WTC11 (cell line): ENCODE results near the gene PRR20G. TPM values are rescaled to one million over a fixed set of nuclear protein-coding genes. Genes with fewer than 3 reads are reported as not detected.
A peak's percentile ranks its signal among the peaks of the same experiment; 100 is the strongest.

Source experiments
- ATAC-seq: fragments of 200-7000 bp; cut with Tn5 transposase; 2 replicates; pipeline ENCODE4 v1.10.0; 2021; ENCODE audit warnings: mild to moderate bottlenecking, moderate library complexity
- CTCF ChIA-PET: fragments of 300-600 bp; sonication (Branson Sonifier 250); formaldehyde crosslinking; loops from one replicate; lab custom pipeline; 2021; ENCODE audit warnings: antibody characterized with exemption; lab: Charles Lee
- POLR2A ChIA-PET: fragments of 350-600 bp; sonication (Branson Sonifier 250); formaldehyde crosslinking; loops from one replicate; lab custom pipeline; 2021; ENCODE audit warnings: antibody characterized with exemption; lab: Charles Lee
- DNase-seq: peaks from one replicate; pipeline ENCODE4 v3.0.0; 2021; ENCODE audit warnings: low spot score
- H3K27ac Mint-ChIP-seq: 2 replicates; pipeline ENCODE4 v1.8.0; 2021; ENCODE audit warnings: mixed read lengths
- H3K27me3 Mint-ChIP-seq: 2 replicates; pipeline ENCODE4 v1.8.0; 2021; ENCODE audit warnings: low read depth, mild to moderate bottlenecking, moderate library complexity, mixed read lengths
- H3K36me3 Mint-ChIP-seq: 2 replicates; pipeline ENCODE4 v1.8.0; 2021; ENCODE audit warnings: mixed read lengths
- H3K4me1 Mint-ChIP-seq: 2 replicates; pipeline ENCODE4 v1.8.0; 2022; ENCODE audit warnings: mixed read lengths
- H3K4me3 Mint-ChIP-seq: 2 replicates; pipeline ENCODE4 v1.8.0; 2021; ENCODE audit warnings: mild to moderate bottlenecking, moderate library complexity, mixed read lengths
- H3K9me3 Mint-ChIP-seq: 2 replicates; pipeline ENCODE4 v1.8.0; 2021; ENCODE audit warnings: mixed read lengths
- ARID4B ChIP-seq: sonication (generic); formaldehyde crosslinking; IDR thresholded peaks from 2 replicates; pipeline ENCODE4 v1.8.0; 2023; ENCODE audit warnings: missing genetic modification reagents, mild to moderate bottlenecking, borderline replicate concordance
- ESRRA ChIP-seq: sonication (generic); formaldehyde crosslinking; IDR thresholded peaks from 2 replicates; pipeline ENCODE4 v1.8.1; 2022; ENCODE audit warnings: mild to moderate bottlenecking, missing genetic modification reagents, borderline replicate concordance
- GTF2I ChIP-seq: fragments of 250-450 bp; sonication (Bioruptor Pico); conservative IDR thresholded peaks from 2 replicates; pipeline ENCODE4 v1.4.0; 2021; ENCODE audit warnings: mild to moderate bottlenecking
- JUN ChIP-seq: sonication (generic); formaldehyde crosslinking; IDR thresholded peaks from 2 replicates; pipeline ENCODE4 v1.8.0; 2023; ENCODE audit warnings: mild to moderate bottlenecking, missing genetic modification reagents
- MXD4 ChIP-seq: fragments of 250-450 bp; sonication (Bioruptor Pico); IDR thresholded peaks from 2 replicates; pipeline ENCODE4 v1.8.0; 2021; ENCODE audit warnings: mild to moderate bottlenecking, moderate library complexity, borderline replicate concordance
- PRRX2 ChIP-seq: fragments of 250-450 bp; sonication (Bioruptor Pico); IDR thresholded peaks from 2 replicates; pipeline ENCODE4 v1.8.0; 2021; ENCODE audit warnings: mild to moderate bottlenecking
- RORB ChIP-seq: fragments of 250-450 bp; sonication (Bioruptor Pico); IDR thresholded peaks from 2 replicates; pipeline ENCODE4 v1.9.0; 2021; ENCODE audit warnings: mild to moderate bottlenecking
- SMAD3 ChIP-seq: sonication (generic); formaldehyde crosslinking; IDR thresholded peaks from 2 replicates; pipeline ENCODE4 v1.8.0; 2022; ENCODE audit warnings: missing genetic modification reagents, mild to moderate bottlenecking, borderline replicate concordance
- TEAD1 ChIP-seq: sonication (generic); formaldehyde crosslinking; IDR thresholded peaks from 2 replicates; pipeline ENCODE4 v1.8.0; 2022; ENCODE audit warnings: mild to moderate bottlenecking, missing genetic modification reagents
- ZNF219 ChIP-seq: sonication (generic); formaldehyde crosslinking; IDR thresholded peaks from 2 replicates; pipeline ENCODE4 v1.8.0; 2023; ENCODE audit warnings: missing genetic modification reagents, mild to moderate bottlenecking, borderline replicate concordance
- ZNF423 ChIP-seq: fragments of 250-450 bp; sonication (Bioruptor Pico); IDR thresholded peaks from 2 replicates; pipeline ENCODE4 v2.1.2; 2022; ENCODE audit warnings: mild to moderate bottlenecking, moderate library complexity
- ZNF671 ChIP-seq: fragments of 250-450 bp; sonication (Bioruptor Pico); IDR thresholded peaks from 2 replicates; pipeline ENCODE4 v1.8.0; 2021; ENCODE audit warnings: mild to moderate bottlenecking
- total RNA-seq: library from RNA; stranded (reverse); gene quantifications from 3 replicates; pipeline ENCODE4 v1.2.3, GENCODE V29; 2021
- TF ChIP-seq, protein P1 (sequence below): sonication (generic); formaldehyde crosslinking; IDR thresholded peaks from 2 replicates; pipeline ENCODE4 v1.8.1; 2023; ENCODE audit warnings: mild to moderate bottlenecking, moderate library complexity, missing genetic modification reagents
- TF ChIP-seq, protein P2 (sequence below): sonication (generic); formaldehyde crosslinking; IDR thresholded peaks from 2 replicates; pipeline ENCODE4 v1.8.1; 2022; ENCODE audit warnings: mild to moderate bottlenecking, missing genetic modification reagents, moderate library complexity, borderline replicate concordance
- TF ChIP-seq, protein P3 (sequence below): sonication (generic); formaldehyde crosslinking; IDR thresholded peaks from 2 replicates; pipeline ENCODE4 v1.8.1; 2022; ENCODE audit warnings: mild to moderate bottlenecking, moderate library complexity, missing genetic modification reagents
- TF ChIP-seq, protein P4 (sequence below): sonication (generic); formaldehyde crosslinking; IDR thresholded peaks from 2 replicates; pipeline ENCODE4 v1.8.0; 2022; ENCODE audit warnings: mild to moderate bottlenecking, missing genetic modification reagents
- TF ChIP-seq, protein P5 (sequence below): sonication (generic); formaldehyde crosslinking; IDR thresholded peaks from 2 replicates; pipeline ENCODE4 v1.8.0; 2022; ENCODE audit warnings: mild to moderate bottlenecking, missing genetic modification reagents

The PRR20G gene
- total RNA-seq, 1 experiment from 2014 or later, result not detected

- no peaks in the 10 kb centered on the region for H3K36me3 Mint-ChIP-seq
- no peak overlapping the region for H3K27ac Mint-ChIP-seq
- POLR2A ChIA-PET, result no interaction called here
- no peak for ATAC-seq
- TF ChIP-seq RORB (CRISPR knock-in tag) (no peak), ZNF671 (CRISPR knock-in tag) (no peak), SMAD3 (CRISPR knock-in tag) (no peak), MXD4 (CRISPR knock-in tag) (no peak), ZNF423 (CRISPR knock-in tag) (no peak), PRRX2 (no peak), GTF2I (CRISPR knock-in tag) (no peak)
- TF ChIP-seq, protein P1, sequence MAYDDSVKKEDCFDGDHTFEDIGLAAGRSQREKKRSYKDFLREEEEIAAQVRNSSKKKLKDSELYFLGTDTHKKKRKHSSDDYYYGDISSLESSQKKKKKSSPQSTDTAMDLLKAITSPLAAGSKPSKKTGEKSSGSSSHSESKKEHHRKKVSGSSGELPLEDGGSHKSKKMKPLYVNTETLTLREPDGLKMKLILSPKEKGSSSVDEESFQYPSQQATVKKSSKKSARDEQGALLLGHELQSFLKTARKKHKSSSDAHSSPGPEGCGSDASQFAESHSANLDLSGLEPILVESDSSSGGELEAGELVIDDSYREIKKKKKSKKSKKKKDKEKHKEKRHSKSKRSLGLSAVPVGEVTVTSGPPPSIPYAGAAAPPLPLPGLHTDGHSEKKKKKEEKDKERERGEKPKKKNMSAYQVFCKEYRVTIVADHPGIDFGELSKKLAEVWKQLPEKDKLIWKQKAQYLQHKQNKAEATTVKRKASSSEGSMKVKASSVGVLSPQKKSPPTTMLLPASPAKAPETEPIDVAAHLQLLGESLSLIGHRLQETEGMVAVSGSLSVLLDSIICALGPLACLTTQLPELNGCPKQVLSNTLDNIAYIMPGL (CRISPR knock-in tag), result no peak
- TF ChIP-seq, protein P2, sequence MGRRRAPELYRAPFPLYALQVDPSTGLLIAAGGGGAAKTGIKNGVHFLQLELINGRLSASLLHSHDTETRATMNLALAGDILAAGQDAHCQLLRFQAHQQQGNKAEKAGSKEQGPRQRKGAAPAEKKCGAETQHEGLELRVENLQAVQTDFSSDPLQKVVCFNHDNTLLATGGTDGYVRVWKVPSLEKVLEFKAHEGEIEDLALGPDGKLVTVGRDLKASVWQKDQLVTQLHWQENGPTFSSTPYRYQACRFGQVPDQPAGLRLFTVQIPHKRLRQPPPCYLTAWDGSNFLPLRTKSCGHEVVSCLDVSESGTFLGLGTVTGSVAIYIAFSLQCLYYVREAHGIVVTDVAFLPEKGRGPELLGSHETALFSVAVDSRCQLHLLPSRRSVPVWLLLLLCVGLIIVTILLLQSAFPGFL (CRISPR knock-in tag), result no peak
- H3K9me3 Mint-ChIP-seq, result peaks cover 33% of the 10 kb centered on the region
- no peaks in the 10 kb centered on the region for H3K4me1 Mint-ChIP-seq
- no peaks in the 10 kb centered on the region; the same call in 1 of the 2 replicates for H3K27me3 Mint-ChIP-seq
- CTCF ChIA-PET, result interaction anchor here (2.0 kb wide), 1 partner anchor 134 kb away, joined by 7 read pairs; no protein-coding TSS in a partner anchor
- DNase-seq, result no peak
- no peak overlapping the region for H3K4me3 Mint-ChIP-seq
These were observed 33.5 kb upstream of the PRR20G start for GRCh38 chr3:127321371-127321770.

GRCh38 chr3:127320529-127321121 lies 32.8 kb upstream of the PRR20G start:
- Mint-ChIP-seq H3K4me3 (no peak overlapping the region), H3K4me1 (no peaks in the 10 kb centered on the region), H3K36me3 (no peaks in the 10 kb centered on the region), H3K9me3 (peaks cover 27% of the 10 kb centered on the region), H3K27me3 (no peaks in the 10 kb centered on the region; the same call in 1 of the 2 replicates), H3K27ac (no peak overlapping the region)
- TF ChIP-seq, protein P3, sequence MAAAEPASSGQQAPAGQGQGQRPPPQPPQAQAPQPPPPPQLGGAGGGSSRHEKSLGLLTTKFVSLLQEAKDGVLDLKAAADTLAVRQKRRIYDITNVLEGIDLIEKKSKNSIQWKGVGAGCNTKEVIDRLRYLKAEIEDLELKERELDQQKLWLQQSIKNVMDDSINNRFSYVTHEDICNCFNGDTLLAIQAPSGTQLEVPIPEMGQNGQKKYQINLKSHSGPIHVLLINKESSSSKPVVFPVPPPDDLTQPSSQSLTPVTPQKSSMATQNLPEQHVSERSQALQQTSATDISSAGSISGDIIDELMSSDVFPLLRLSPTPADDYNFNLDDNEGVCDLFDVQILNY (CRISPR knock-in tag), result no peak
- TF ChIP-seq ESRRA (peak; percentile 69; the same call in 1 of the 2 replicates), ZNF219 (CRISPR knock-in tag) (peak; percentile 36; the same call in 1 of the 2 replicates), JUN (CRISPR knock-in tag) (0 out of 2 replicates have a peak, but pooled peaks have one; percentile 43), TEAD1 (CRISPR knock-in tag) (0 out of 2 replicates have a peak, but pooled peaks have one; percentile 30), ARID4B (CRISPR knock-in tag) (peak; percentile 48; the same call in 1 of the 2 replicates)
- TF ChIP-seq, protein P4, sequence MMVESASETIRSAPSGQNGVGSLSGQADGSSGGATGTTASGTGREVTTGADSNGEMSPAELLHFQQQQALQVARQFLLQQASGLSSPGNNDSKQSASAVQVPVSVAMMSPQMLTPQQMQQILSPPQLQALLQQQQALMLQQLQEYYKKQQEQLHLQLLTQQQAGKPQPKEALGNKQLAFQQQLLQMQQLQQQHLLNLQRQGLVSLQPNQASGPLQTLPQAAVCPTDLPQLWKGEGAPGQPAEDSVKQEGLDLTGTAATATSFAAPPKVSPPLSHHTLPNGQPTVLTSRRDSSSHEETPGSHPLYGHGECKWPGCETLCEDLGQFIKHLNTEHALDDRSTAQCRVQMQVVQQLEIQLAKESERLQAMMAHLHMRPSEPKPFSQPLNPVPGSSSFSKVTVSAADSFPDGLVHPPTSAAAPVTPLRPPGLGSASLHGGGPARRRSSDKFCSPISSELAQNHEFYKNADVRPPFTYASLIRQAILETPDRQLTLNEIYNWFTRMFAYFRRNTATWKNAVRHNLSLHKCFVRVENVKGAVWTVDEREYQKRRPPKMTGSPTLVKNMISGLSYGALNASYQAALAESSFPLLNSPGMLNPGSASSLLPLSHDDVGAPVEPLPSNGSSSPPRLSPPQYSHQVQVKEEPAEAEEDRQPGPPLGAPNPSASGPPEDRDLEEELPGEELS (CRISPR knock-in tag), result peak; percentile 29; the same call in 1 of the 2 replicates
- TF ChIP-seq, protein P5, sequence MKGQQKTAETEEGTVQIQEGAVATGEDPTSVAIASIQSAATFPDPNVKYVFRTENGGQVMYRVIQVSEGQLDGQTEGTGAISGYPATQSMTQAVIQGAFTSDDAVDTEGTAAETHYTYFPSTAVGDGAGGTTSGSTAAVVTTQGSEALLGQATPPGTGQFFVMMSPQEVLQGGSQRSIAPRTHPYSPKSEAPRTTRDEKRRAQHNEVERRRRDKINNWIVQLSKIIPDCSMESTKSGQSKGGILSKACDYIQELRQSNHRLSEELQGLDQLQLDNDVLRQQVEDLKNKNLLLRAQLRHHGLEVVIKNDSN (CRISPR knock-in tag), result no peak
- ChIA-PET CTCF (interaction anchor here (1.1 to 2.0 kb wide), 2 partner anchors 65 to 135 kb away, joined by 3 to 7 read pairs; no protein-coding TSS in a partner anchor), POLR2A (interaction anchor here (0.6 kb wide), 2 partner anchors 147 to 727 kb away, joined by 3 to 7 read pairs; no protein-coding TSS in a partner anchor)
- ATAC-seq (no peak), DNase-seq (peak; percentile 45)
